ENCODE measurements around the gene SLC29A1. TPM values are rescaled to one million over a fixed set of nuclear protein-coding genes. Genes with fewer than 3 reads are reported as not detected.

Gene SLC29A1
- total and polyA plus RNA-seq, 2 of the 8 experiments (the other 6 are each of a cell fraction or from before 2014, with no cell fraction given) = 187 to 558 TPM

DNA sequence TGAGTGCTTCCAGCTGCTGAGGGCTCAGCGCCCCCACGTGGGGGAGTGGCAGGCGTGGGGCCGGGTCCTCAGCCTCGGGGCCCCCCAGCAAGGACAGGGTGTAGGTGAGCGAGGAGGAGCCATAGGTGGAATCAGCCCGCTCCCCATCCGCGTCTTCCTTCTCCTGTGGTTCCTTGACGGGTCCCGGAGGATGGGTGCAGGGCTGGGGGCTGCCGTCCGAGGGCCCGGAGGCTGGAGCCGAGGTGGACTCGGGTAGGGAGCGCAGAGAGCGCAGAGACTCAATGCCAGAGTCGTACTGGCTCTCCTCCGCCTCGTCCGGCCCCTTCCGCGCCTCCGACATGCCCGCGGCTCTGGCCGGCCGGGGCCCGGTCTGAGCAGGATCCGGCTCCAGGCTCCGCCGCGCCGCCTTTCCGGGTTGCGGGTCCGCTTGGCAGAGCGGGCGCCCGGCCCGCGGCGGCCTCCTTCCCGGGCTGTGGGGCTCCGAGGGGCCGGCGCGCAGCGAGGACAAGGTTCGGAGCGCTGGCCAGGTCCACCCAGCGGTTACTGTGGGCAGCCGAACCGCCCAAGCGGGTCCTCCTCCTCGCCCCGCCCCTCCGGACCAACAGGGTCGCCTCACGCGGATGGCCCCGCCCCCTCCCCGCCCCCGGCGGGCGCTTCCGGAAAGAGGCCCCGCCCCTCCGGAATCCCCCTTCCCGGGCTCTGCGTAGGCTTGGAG lies 41.8 kb downstream of the SLC29A1 start, which contains the start of gene NFKBIE (continued):
- peak; percentile 70 for TF ChIP-seq PHF8 (conservative IDR thresholded peaks at IDR 0.05; ENCODE audit: low read depth, low read length)
- TF ChIP-seq, protein P1, sequence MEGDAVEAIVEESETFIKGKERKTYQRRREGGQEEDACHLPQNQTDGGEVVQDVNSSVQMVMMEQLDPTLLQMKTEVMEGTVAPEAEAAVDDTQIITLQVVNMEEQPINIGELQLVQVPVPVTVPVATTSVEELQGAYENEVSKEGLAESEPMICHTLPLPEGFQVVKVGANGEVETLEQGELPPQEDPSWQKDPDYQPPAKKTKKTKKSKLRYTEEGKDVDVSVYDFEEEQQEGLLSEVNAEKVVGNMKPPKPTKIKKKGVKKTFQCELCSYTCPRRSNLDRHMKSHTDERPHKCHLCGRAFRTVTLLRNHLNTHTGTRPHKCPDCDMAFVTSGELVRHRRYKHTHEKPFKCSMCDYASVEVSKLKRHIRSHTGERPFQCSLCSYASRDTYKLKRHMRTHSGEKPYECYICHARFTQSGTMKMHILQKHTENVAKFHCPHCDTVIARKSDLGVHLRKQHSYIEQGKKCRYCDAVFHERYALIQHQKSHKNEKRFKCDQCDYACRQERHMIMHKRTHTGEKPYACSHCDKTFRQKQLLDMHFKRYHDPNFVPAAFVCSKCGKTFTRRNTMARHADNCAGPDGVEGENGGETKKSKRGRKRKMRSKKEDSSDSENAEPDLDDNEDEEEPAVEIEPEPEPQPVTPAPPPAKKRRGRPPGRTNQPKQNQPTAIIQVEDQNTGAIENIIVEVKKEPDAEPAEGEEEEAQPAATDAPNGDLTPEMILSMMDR (IDR thresholded peaks at IDR 0.05; ENCODE audit: control extremely low read depth in 1 of 3, insufficient read depth in 1 of 3, low read depth in 1 of 3, low read length in 3 of 3) = no peak; a peak in 1 of 4 replicates
